Dedifferentiated amniotic fluid mesenchymal stem cell (primary cell): ENCODE results near the gene KCTD10.

Experiments
- DNase-seq: peaks from one replicate; pipeline ENCODE4 v3.0.0-alpha.2; 2016; ENCODE audit errors: extremely low spot score

The KCTD10 gene, protein sequence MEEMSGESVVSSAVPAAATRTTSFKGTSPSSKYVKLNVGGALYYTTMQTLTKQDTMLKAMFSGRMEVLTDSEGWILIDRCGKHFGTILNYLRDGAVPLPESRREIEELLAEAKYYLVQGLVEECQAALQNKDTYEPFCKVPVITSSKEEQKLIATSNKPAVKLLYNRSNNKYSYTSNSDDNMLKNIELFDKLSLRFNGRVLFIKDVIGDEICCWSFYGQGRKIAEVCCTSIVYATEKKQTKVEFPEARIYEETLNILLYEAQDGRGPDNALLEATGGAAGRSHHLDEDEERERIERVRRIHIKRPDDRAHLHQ

DNA sequence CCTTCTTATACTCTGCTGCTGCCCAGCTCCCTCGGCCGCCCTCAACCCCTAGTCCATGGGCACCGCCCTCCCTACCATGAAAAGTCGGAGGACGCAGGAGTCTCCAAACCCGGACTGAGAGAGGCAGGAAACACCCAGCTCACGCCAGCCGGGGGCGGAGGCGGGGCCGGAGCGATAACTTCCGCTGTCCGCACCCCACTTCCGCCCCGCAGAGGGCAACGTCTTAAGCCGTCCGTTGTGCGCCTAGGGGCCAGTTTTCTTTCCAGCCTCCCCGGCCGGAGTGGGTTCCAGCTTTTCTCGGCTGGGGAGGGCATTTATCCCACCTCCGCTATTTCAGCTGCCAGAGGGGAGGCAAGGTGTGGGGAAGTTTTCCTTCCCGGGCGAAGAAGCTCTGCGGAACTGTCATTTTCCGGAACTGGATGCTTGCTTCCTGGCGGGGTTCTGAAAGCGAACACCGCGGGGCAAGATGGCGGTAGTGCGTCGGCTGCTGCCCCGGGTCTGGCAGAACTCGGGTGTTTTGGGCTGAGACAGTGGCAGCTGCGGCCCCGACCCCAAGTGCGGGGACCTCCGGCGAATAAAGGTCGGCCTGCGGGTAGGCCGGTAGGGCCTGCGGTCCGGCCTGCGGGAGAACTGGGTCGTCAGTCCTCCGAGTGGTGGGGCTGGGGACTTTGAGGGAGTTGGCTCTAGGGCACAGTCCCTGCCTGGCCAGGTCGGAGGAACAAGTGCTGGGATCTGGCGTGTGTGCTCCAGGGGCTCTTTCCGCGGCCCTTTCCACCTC lies at the start of gene KCTD10, which contains the start of gene UBE3B:
Gene KCTD10, minus strand, starts transcription at position 116 of the 778 bp plus-strand sequence. Its CDS starts 38 bp downstream, at position 78.
Gene UBE3B, plus strand, starts transcription at position 450 of the 778 bp plus-strand sequence. CDS start 5,918 bp downstream, outside the sequence.
- DNase-seq: peak; percentile 88

DNA sequence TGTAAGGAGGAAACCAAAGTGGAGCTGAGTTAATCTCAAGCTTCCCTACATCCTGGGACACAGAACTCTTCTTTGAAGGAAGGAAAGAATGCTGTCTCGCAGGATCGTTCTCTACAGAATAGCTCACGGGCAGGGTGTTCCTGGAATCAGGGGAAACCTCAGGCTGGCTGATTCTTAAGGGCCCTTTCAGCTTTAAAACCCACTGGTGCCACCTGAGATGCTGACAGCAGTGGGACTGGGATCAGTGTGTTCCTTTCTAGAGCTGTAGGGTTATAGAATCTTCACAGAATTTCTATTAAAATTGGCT lies 48.1 kb upstream of the KCTD10 start:
- DNase-seq: no peak

DNA sequence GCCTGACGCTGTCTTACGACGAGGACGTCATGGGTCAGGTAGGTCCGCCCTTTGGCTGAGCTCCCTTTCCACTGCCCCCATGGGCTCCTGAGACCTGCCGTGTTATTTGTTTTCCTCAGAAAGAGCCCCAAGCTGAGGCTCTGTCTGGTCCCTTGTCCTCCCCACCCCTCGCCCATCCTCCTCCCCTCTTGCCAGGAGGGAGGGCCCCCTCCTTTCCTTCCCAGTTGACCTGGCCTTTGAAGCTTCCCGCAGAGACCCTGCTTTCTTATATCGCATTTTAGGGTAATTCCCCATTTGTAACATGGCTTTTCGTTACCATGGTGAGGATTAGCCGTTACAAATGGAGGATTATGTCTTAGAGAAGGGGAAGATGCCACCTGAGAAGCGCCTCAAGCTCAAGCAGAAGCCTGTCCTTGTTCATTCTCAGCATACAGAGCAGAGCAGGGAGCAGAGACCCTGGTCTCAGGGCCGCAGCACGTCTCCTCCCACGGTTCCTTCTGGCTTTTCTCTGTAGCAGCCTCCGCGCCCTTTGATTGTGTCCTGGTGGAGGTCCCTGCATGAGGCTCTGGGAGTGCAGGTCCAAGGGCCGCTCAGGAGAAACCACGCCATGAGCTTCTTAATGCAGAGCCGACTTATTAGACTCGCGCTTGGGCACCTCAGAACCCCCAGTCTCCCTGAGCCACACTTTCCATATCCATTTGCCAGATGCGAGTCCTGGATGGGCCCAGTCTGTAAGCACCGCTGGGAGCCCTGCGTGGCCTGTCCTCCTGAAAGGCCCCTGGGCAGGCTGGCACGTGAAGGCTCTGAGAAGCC lies 47.6 kb upstream of the KCTD10 start:
- no peak for DNase-seq

DNA sequence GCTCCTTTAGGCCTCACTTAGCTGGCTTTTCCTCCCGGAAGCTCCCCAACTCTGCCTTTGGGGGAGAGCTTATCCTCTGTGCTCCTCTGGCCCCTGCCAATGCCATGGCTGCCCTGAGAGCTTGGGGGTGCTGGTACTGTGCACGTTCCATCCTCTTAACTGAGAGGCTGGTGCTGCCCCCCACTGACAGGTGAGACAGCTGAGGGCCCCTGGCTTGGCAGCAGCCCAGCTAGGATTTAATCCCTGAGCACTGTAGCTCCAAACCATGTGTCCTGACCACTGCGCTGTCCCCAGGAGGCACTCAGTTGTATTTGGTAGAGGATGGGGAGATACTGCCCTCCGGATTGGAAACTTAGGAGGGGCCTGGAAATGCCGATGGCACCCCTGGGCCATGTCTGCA lies 46.4 kb upstream of the KCTD10 start:
- no peak for DNase-seq

DNA sequence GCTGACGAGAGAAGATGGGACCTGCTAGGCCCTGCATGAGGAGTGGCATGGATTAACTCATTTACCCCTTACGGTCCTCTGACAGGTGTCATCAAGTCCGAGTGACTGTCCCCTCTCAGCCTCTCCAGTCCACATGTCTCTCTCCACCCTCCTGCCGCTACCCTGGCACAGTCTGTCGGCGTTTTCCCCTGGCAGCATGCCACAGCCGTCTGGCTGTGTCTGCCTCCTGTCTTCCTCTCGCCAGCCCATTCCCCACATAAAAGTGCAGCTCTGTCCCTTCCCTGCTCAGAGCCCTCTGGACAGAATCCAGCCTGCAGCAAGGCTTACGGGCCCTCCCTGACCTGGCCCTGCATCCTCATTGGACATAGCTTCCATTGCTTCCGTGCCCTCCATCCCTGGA lies 46.0 kb upstream of the KCTD10 start:
- no peak for DNase-seq

DNA sequence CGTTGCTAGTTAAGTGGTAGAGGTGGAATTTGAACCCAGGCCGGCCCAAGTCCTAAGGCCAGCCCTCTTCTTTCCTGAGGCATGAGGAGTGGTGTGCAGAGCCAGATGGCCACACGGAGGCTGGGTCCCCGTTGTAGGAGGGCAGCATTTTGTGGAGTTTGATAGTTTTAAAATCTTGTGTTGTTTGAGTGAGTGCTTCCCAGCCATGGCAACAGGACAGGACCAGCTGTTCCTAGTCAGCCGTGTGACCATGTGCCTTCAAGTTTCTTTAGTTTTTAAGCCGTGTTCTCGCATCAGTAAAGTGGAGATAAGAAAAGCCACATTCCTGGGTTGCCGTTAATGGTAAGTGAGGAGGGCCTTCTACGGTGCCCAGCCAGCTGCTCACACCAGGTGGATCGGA lies 44.7 kb upstream of the KCTD10 start:
- no peak for DNase-seq

DNA sequence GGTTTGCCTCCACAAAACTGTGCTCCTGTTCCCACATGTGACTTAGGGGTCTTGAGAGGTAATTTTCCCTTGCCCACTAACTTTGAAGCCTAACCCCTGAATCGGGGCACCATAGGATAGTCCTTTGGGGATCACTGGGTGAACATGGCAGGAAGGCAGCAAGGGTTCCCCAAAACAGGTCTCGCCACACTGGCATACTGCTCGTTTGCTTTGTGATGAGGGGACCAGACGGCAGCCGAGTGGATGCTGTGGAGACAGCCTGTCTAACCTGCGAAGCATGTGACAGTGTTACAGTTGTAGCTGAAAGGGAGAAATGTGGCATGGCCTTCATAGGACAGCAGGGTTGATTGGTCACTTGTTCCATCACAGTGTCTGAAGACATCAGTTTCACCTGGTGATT lies 42.7 kb upstream of the KCTD10 start:
- DNase-seq: no peak

DNA sequence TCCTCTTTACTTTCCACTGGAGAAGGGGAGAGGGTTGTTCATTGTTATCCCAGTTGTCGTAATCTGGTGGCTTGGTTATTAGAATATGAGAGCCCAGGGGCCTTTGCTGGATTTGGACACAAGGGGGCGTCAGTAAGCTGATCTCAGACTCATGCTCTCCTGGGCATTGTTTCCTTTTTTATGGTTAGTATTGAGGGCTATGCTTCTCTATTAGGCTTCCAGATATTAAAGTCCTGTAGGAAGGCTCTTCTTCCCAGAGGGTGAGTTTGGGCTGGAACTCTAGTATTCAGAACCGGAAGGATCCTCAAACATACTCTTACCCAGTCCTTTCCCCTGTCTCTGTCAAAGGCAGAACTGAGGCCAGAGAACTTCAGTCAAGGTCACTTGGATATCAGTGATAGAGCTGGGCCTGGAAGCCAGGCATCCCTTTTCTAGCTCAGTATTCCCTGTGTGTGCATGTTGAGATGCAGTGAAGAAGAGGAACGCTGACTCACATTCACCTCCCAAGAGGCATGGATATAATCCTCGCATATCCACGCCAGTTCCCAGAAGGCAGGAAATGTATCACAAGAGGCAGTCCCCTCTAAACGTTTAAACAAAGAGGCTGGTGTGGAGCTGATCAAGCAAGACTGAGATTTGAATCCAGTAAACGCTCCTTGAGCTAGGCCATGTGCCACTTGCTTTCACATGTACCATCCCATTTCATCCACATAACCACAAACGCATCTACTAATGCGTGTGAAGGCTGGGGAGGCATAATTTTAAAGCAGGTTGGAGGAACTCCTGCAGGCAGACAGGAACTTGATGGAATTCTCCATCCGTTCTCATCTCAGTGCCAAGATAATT lies 41.9 kb upstream of the KCTD10 start:
- peak; percentile 61 for DNase-seq

DNA sequence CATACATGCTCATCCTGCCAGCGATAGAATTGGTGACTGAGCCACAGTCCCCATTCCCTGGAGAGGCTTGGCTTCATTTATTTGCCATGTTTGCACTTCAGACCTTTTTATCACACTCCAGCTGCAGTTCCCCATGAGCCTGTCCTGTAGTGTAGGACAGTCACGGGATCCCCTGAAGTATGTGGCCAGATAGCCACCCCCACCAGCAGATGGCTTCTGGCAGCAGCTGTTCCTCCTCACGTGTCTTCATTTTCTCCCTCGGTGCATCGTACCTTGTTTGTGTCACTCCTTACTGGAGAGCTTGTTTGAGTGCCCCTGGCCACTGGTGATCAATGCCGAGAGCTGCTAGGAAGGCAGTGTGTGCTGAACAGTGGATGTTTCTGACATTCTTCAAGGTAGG lies 40.5 kb upstream of the KCTD10 start:
- DNase-seq: no peak

DNA sequence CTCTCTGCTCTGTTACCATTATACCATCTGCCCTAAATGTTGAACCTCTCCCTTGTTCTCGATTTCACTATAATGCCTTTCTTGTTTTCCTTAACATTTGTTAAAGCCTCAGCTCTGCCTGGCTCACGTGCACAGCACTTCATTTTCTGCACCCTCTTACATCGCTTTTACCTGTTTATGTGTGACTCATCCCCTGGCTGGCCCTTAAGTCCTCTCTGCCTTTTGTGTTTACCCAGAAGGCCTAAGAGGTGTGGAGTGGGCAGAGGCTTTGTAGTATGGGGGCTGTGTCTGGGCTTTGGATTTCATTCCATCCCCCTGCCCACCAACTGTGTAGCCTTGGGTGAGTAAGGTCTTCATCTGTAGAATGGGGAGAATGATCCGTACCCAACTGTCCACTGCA lies 36.9 kb upstream of the KCTD10 start:
- DNase-seq: no peak

DNA sequence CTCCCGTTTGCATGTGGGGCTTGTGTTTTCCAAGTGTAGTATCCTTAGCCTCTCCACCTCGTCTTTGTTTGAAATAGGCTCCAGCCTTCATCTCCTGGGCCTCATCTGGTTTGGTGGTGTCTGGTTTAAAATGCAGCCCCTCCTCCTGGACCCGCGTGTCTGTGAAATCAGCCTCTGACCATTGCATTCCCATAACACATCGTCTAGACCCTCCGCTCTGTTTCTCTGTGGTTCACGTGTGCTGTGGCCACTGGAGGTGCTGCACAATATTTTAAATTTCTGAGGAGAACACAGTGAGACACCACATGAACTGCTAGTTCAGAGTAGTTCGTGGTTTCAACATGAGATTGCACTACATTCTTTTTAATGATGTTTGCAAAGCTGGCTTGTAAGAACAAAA lies 36.0 kb upstream of the KCTD10 start:
- no peak for DNase-seq

DNA sequence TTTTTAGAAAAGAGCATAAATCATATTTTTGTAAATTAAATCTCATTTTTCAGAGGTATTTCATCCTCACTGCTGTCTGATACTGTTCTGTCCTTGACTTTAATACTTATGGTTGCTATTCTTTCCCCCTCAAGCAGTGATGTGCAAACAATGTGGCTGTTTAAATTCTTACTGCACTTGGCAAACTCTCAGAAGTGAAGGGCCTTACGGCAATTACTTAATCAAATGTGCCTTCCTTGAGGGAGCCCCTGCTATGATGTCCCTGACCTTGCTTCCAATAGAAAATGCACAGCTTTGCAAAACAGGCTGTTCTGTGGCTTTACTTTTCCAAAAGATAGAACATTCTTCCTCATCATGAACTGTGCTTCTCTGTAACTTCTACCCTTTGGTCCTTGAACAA lies 35.5 kb upstream of the KCTD10 start:
- DNase-seq: no peak

DNA sequence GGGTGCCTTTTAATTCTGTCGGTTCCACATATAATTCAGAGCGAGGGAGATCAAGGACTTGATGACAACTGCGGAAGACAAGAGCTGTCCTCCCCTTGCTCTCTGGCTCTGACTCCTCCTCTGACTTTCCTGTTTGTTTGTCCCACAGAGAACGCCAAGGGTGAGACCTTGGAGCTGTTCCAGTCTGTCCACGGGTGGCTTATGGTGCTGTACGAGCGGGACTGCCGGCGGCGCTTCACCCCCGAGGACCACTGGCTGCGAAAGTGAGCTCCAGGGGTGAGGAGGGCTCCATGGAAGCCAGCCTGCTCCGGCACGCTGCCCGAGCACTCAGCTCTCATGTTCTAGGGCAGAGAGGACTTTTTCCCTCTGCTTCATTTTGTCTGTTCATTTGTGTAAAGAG lies 33.1 kb upstream of the KCTD10 start:
- no peak for DNase-seq

DNA sequence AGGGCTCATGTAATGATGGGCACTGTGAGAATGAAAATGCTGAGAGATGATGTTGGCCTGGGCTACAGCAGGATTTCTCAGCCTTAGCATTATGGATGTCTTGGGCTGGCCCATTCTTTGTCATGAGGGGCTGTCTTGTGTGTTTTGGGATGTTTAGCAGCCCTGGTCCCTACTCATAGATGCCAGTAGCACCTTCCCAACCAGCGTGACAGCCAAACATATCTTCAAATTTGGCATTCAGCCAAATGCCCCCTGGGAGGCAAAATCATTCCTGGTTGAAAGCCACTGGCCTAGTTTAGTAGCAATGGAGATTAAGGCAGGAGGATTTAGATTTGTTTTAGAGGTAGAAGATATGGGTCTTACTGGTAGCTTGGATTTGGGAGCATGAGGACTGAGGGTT lies 27.0 kb upstream of the KCTD10 start:
- DNase-seq: no peak

DNA sequence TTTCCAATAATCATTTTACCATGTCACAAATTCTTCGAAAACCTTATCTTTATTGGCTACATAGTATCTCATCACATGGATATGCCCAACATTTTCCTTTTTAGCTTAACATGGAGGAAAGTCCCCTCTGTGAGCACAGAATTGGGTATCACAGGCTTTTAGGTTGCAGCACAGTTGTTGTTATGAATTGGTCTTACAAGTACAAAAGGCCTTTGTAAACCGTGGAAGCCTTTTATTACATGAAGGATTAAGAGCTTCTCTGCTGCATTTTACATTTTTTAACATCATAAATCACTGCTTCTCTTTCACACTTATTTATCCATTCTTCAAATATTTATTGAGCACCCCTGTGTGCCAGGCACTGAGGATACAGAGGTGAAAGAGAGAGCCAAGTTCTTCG lies 26.5 kb upstream of the KCTD10 start:
- no peak for DNase-seq

DNA sequence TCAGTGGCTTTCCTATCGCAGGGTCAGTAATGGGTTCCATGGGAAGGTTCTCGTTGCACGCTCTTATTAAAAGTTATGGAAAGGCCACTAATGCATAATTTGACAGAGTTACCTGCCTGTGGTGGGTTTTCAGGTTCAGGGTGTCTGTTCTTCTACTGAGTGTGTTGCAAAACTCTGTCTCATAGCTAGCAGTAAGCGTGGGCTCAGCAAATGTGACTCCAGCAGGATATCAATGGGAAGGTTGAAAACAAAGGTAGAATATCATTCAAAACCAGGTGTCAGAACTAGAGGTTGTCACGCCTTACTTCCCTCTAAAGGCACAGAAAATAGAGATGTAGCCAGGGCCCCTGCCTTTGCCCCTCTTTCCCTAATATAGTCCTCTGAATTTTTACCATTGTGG lies 25.2 kb upstream of the KCTD10 start:
- DNase-seq: no peak

DNA sequence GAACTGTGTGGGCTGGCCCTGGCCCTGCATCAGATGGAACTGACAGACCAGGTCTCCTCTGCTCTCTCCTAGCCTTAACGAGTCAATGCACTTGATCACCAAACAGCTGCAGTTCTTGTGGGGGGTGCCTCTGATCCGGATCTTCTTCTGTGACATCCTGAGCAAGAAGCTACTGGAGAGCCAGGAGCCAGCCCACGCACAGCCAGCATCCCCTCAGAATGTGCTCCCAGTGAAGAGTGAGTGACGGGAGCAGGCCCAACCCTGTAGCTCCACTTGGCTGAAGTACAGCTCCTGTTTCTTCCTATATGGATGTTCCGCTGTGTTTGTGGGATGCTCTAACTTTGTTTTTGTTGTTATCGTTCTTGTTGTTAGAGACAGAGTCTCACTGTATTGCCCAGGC lies 24.2 kb upstream of the KCTD10 start:
- DNase-seq: no peak

DNA sequence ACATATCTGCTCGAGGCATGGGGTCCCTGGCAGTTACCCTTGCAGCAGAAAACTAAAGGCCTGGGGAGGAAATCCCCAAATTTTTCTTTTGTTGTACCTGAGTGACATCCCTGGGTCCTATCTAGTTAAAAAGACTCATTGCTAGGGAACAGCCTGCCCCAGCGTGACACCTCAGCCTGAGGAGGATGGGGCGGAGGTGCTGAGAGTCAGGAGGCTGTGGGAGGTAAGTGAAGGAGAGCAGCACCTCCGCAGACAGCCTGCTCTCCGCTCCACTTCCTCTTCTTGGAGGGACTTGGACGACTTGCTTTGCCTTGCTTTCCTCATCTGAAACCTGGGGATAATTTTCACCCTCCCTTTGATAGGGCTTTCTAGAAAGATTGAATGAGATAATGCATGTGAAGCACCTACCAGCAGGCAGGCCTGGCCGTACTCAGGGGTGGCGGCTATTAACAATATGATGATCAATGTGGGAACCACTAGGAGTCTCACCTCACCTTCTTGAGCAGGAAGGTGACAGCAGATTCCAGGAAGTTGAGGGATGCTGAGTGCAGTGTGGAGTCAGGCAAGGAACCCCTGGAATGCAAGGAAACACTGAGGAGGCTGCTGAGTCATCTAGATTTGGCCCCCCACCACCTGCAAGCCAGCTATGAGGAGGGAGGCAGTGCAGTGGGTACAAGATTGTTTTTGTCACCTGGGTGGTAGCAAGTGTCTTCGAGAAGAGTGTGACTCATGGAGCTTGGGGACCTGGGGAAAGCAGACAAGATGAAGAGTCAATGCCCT lies 23.5 kb upstream of the KCTD10 start:
- DNase-seq: no peak

DNA sequence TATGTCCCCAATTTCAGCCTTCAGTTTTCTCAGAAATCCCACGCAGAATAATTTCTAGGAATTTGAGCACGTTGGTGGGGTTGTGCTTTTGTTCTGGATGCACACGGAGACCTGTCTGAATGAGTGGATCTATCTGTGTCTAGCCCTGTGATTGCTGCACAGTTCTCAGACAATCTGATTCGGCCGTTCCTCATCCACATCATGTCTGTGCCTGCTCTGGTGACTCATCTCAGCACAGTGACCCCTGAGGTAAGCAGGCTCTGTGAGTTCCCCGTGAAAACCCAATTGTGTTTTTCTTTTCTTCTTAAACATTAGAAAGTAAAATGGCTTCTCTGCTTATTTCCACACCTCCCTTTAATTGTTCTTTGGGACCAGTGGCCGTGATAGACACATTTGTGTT lies 20.6 kb upstream of the KCTD10 start:
- DNase-seq: no peak

DNA sequence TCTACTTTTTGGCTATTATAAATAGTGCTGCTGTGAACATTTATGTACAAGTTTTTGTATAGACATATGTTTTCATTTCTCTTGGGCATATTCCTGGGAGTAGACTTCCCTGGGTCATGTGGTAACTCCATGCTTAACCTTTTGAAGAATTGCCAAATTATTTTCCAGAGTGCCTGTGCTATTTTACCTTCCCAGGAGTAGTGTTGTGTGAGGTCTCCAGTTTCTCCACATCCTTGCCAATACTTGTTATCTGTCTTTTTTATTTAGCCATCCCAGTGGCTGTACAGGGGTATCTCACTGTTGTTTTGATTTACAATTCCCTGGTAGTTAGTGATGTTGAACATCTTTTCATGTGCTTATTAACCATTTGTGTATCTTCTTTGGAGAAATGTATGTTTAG lies 19.2 kb upstream of the KCTD10 start:
- no peak for DNase-seq

DNA sequence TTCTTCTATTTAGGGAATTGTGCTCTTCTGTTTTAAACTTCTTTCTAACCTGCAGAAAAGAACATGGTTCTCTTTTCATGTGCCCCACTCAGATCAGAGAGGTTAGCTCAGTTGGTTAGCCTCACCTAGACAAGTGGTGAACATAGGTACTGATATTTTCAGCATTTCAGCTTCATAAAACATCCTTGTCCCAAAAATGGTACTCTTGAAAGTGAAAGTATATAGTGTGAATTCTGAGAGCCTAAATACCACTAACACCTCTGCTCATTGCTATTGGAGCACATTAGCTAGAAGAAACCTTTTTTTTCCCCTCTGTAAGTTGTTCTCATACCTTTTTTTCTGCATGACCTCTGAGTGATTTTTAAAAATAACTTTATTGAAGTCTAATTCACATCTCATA lies 17.9 kb upstream of the KCTD10 start:
- no peak for DNase-seq
